HG03103 (cell line): ENCODE data around the gene AGAP5.
"Not testable (repeated sequence)": the region's sequence is repeated elsewhere in the genome, so short reads cannot be mapped to it uniquely, and the experiment has no call there.

ENCODE experiments used
- ATAC-seq: cut with Tn5 transposase; IDR thresholded peaks from one replicate; pipeline ENCODE4 v1.9.1; 2021; ENCODE audit warnings: low read depth; ENCODE audit not compliant: unreplicated experiment

Gene AGAP5

GRCh38 chr10:73697675-73698159 lies at the start of gene AGAP5:
TSS of gene AGAP5 (minus strand) at chr10:73698109. CDS start at chr10:73697755, 354 bp downstream.
- ATAC-seq: not testable (repeated sequence)

- no peak for ATAC-seq
These were observed 48.8 kb upstream of the AGAP5 start for GRCh38 chr10:73746721-73747120.

GRCh38 chr10:73744664-73744975 lies 46.7 kb upstream of the AGAP5 start:
- ATAC-seq: peak; percentile 29

- ATAC-seq: peak; percentile 81
These were observed 46.2 kb upstream of the AGAP5 start, which contains the start of gene SEC24C for GRCh38 chr10:73743905-73744663. TSS of gene SEC24C (plus strand) at chr10:73744372. CDS start at chr10:73746833, 2,461 bp downstream.

- ATAC-seq: no peak
These were observed 45.5 kb upstream of the AGAP5 start for GRCh38 chr10:73743327-73743904.

- no peak for ATAC-seq
These were observed 44.5 kb upstream of the AGAP5 start for GRCh38 chr10:73742454-73742734.

- ATAC-seq: not testable (repeated sequence)
These were observed 42.8 kb upstream of the AGAP5 start for GRCh38 chr10:73740501-73741254.

- no peak for ATAC-seq
These were observed 36.9 kb upstream of the AGAP5 start for GRCh38 chr10:73734796-73735305.

- no peak for ATAC-seq
These were observed 36.3 kb upstream of the AGAP5 start for GRCh38 chr10:73734028-73734720.

GRCh38 chr10:73732931-73733623 lies 35.2 kb upstream of the AGAP5 start:
- ATAC-seq: no peak

GRCh38 chr10:73732426-73732825 lies 34.5 kb upstream of the AGAP5 start:
- no peak for ATAC-seq

- no peak for ATAC-seq
These were observed 33.9 kb upstream of the AGAP5 start for GRCh38 chr10:73731588-73732375.

GRCh38 chr10:73730153-73730906 lies 32.4 kb upstream of the AGAP5 start:
- peak; percentile 75 for ATAC-seq

GRCh38 chr10:73729781-73730152 lies 31.9 kb upstream of the AGAP5 start:
- not testable (repeated sequence) for ATAC-seq

GRCh38 chr10:73723516-73723915 lies 25.6 kb upstream of the AGAP5 start:
- ATAC-seq: no peak

- not testable (repeated sequence) for ATAC-seq
These were observed 22.7 kb upstream of the AGAP5 start for GRCh38 chr10:73720561-73720960.

- ATAC-seq: no peak
These were observed 19.6 kb upstream of the AGAP5 start for GRCh38 chr10:73717556-73717955.

GRCh38 chr10:73716251-73716650 lies 18.3 kb upstream of the AGAP5 start:
- no peak for ATAC-seq
